IPS-11a (cell line): ENCODE measurements around the gene TANC1.
"Not testable (repeated sequence)": the region's sequence is repeated elsewhere in the genome, so short reads cannot be mapped to it uniquely, and the experiment has no call there.

ENCODE experiments used
- H3K4me3 ChIP-seq: one replicate; pipeline ENCODE4 v1.5.1; 2013; ENCODE audit warnings: low read depth, low read length, control low read depth

The TANC1 gene

DNA sequence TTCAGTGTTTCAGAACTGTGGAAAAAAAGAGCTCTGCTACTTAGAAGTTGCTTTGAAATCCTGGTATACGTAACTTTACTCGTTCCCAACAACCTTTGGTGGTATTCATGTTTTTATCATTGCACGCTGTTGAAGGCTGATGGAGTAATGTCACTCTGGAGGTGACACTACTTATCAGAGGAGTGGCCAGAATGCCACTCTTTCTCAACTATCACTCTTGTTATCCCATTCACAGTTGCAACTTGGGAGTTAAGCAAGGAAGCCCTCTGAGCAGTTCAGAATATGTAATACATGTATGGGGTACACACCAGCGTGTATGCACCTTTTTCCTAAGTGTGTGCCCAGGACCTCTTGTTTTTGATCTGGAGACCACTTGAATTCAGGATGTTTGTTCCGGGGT lies 53.6 kb downstream of the TANC1 start:
- no peak overlapping the region for H3K4me3 ChIP-seq

DNA sequence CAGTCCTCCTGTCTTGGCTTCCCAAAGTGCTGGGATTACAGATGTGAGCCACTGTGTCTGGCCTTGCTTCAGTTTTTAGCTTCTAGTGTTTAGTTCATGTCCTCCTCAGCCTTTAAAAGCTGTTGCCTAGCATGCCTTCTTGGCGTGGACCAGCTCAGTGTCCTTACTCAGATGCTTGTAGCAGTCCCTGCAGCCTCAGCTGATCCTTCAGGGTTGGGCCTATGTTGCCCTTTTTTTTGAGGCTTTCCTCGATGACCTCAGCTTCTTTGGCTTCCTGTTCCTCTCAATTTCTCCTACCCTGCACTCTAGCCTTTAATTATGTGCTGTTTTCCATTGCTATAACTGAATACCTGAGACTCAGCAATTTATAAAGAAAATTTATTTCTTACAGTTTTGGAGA lies 57.7 kb downstream of the TANC1 start:
- no peak overlapping the region for H3K4me3 ChIP-seq

DNA sequence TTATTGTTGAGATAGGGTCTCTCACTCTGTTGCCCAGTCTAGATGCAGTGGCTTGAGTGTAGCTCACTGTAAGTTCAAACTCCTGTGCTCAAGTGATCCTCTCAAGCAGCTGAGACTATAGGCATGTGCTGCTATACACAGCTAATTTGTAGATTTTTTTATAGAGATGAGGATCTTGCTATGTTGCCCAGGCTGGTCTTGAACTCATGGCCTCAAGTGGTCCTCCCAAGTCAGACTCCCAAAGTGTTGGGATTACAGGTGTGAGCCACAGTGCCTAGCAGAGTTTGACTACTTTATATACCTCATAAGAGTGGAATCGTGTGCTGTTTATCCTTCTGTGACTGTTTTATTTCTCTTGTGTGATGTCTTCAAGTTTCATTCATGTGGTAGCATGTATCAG lies 60.3 kb downstream of the TANC1 start:
- H3K4me3 ChIP-seq = no peak overlapping the region

DNA sequence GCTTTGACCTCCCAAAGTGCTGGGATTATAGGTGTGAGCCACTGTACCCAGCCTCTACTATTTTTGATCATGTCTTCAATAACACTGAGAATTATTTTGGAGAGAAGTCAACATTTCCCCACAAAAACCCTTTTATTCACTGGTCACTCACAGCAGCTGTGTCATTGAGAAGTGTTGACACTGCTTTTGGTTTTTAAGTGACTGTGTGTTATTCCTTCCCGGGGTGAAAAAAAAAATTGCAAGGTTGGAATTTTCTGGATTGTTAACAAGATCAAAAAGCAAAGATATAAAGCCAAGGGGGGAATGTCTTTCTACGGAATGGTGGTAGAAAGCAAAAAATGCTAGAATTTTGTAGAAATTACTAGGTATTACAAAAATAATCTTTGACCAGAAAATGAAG lies 61.5 kb downstream of the TANC1 start:
- H3K4me3 ChIP-seq = no peak overlapping the region

DNA sequence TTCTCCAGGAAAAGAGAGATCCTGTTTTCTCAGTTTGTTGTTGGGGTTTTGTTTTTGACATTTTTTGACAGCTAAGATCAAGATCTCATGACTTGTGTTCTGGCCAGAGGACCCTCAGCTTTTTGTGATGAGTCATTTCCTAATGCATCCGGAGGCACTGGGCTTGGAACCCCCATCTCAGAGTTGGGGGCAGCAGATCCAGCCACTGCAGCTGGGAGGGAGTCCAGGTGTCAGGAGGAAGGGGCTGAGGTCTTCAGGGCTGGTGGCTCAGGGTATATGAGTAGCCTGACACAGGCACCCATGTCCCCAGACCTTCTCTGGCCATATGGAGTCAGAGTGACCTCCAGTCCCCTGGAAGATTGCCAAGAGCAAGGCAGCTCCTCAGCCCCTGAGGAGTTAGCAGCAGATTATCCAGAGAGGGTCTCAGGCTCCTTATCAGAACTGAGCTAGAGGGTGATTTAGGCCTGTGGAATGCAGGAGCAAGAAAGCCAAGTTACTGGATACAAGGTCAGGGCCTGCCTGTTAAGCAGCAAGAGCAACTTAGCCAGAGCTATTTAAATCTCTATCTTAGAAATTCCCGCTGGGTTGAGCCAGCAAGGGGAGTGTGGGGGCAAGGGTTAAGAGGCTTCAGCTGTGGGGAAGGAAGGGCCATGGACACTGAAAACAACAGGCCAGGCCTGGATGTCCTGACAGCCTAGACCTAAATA lies 62.4 kb downstream of the TANC1 start:
- no peak overlapping the region for H3K4me3 ChIP-seq

DNA sequence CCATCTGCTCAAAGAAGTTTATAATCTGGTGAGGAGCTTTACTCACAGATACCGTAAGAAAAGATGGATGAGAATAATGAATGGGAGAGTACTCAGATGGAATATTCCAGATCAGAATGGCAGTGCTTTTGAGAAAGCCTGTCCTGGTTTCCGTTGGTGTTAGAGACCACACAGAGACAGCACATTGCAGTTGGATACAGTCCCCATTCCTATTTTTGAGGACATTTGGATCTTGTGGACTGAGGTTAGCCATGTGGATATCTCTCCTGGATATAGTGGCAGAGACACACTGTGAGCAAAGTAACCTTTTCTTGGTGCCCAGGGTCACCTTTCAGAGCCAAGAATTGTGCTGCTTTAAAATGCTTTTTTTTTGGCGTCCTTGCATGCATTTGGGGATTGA lies 63.7 kb downstream of the TANC1 start:
- no peak overlapping the region for H3K4me3 ChIP-seq

DNA sequence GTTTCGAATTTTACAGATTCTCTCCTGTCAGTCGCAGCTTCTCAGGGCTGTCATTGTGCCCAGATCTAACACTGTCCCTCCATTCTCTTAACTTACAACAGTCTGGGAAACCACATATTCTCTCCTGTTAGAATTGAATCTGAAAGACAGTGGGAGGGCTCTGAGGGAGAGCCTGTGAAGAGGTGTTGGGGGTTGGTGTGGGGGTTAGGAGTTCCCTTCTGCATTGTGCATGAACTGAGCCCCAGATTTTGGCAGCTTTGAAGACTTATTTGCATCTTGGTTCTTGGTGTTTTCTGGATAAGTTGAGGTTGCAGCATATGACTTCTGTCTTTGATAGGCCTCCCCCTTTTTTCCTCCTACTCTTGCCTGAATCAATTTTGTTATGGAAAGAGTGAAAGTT lies 64.1 kb downstream of the TANC1 start:
- no peak overlapping the region for H3K4me3 ChIP-seq

DNA sequence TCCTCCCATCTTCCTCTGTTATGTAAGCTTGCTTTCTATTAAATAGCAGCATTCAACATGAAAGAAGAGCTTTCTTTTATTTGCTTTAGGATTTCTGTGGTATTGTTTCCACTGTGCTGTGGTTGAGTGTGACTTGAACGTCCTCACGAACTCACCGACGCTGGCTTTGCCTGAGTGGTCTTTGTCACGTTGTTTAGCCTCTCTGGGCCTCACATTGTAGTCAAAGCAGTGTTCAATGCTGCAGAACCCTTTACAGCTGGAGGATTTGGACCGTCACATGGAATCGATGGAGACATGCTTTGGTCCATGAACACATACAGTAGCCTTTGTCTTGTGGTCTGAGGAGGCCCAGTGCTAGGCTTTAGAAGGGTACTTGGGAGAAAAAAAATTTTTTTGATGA lies 66.3 kb downstream of the TANC1 start:
- no peak overlapping the region for H3K4me3 ChIP-seq

DNA sequence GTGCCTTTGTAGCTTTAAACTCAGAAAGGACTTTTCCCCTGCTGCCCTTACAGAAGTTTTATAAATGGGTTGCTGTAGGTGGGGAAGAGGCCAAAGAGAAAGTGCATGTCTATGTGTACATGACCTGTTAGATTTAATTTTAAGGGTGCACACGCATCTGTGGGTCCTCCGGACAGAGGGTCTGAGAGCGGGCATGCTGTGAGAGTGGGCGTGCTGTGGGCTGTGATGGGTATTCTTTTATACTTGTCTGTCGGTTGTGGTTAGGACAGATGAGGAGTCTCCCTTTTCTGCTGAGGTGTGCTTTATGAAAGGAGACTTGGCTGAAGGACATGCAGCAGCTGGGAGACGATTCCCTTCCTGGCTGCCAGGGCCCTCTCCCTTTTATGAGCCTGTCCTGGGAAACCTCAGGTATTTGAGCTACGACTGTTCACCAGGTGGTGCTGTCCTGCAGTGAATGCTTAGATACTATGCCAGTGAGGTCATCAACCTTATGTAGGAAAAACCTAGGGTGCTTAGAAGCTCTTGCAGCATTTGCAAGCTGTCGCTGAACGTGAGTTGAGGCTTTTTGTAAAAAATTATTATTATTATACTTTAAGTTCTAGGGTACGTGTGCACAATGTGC lies 67.5 kb downstream of the TANC1 start:
- no peak overlapping the region for H3K4me3 ChIP-seq

DNA sequence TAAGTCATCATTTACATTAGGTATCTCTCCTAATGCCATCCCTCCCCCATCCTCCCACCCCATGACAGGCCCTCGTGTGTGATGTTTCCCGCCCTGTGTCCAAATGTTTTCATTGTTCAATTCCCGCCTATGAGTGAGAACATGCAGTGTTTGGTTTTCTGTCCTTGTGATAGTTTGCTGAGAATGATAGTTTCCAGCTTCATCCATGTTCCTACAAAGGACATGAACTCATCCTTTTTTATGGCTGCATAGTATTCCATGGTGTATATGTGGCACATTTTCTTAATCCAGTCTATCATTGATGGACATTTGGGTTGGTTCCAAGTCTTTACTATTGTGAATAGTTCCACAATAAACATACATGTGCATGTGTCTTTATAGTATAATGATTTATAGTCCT lies 68.0 kb downstream of the TANC1 start:
- not testable (repeated sequence) for H3K4me3 ChIP-seq

DNA sequence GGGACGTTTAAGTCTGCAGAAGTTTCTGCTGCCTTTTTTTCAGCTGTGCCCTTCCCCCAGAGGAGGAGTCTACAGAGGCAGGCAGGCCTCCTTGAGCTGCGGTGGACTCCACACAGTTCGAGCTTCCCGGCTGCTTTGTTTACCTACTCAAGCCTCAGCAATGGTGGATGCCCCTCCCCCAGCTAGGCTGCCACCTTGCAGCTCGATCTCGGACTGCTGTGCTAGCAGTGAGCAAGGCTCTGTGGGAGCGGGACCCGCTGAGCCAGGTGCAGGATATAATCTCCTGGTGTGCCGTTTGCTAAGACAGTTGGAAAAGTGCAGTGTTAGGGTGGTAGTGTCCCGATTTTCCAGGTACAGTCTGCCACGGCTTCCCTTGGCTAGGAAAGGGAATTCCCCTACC lies 72.9 kb downstream of the TANC1 start:
- H3K4me3 ChIP-seq = not testable (repeated sequence)

DNA sequence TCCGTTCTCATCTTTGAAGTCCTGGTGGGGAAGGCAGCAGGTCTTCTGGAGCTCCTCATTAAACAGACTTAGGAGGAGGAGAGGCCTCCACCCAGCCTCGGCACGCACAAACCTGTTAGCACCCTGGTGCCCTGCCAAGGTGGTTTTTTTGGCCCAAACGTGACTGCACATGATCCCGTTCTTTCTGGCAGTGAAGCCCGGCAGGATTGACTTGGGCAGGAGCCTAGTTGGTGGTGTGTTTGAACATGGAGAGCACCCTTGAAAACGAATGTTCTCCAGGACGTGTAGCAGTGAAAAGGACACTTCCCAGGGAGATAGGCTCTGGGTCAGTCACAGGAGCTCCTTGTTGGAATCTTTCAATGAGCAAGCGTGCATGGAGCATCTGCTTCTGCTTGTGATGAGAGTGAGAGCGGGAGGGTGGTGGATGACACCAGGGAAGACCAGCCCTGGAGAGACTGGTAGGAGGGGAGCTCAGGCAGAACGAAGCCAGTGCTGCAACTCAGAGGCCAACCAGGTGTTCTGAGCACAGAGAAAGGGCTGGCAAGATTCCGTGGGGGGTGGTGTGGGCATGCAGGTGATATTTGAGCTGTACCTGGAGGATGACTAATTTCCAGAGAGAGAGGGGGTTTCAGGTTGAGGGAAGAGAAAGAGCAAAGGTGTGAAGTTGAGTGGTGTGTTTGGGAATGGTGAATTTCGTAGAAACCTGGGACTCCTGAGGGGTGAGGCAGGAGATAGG lies 73.8 kb downstream of the TANC1 start:
- H3K4me3 ChIP-seq = no peak overlapping the region

DNA sequence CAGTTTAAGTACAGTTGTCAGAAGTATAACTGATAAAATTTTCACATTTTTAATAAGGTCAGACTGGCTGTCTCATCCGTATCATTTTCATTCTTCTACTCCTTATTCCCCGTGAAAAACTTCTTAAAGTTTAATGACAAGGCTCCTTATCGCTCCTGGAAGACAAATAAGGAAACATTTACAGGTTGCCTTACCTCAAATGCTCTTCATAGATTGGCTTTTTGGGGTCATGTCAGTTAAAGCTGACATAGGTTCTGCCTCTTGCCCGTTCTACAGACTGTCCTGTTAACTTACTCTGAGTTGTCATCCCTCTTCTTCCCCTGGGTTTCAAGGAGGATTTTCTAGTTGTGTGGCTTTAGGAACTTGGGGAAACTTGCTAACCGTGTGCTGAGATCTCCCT lies 75.3 kb downstream of the TANC1 start:
- H3K4me3 ChIP-seq = no peak overlapping the region

DNA sequence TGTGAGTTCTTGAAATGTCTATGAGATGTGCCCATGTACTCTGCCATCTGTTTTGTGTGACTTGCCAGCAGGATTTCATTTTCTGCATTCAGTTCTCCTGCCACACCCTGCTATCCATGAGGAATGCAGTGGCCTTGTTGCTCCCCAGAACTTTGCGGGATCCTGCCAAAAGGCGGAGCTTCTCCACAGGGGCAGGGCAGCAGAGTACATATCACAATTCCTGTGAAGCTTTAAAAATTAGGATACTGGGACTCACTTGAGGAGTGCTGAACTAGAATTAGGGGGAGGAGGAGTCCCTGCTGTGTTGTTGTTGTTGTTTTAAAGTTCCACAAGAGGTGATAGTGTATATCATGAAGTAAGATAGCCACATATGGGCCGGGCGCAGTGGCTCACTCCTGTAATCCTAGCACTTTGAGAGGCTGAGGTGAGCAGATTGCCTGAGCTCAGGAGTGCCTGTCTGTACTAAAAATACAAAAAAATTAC lies 76.4 kb downstream of the TANC1 start:
- H3K4me3 ChIP-seq = no peak overlapping the region

DNA sequence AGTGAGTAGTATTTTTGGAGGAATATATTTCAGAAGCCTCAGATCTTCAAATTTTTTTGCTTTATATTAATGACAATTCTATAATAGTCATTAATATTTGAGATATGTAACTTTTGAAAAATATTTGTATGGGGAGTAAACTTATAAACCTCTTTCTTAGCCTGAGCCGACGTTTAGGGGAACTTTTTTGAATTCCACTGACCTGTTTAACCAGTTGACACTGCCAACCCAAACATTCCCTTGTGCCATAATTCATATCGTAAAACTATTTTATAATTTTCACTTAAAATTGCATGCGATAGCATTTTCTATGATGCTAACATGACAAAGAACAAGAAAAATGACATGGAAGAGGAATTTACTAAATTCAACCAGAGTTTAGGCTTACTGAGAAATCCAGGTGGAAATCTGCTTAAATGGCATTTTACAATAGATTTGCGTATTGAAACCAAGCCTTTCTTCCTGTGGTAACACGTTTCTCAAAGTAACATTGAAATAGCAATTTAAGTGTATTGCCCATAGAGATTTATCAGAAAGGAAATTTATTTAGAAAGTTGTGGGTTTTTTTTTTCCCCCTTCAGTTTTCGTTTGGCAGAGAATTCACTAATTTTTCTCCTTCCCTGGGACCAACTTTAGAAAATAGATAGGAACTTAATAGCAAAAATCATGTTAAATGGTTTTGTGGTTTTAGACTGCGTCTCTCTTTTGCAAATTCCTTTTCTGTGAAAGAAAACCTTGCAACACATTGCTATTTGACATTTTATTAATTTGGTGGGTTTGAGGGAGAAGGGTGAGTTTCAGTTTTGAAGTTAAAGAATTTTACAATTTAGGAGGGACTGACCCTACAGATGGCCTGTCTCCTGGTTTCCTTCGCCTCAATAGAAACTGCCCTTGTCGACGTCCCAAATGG lies 77.4 kb downstream of the TANC1 start:
- H3K4me3 ChIP-seq = no peak overlapping the region

DNA sequence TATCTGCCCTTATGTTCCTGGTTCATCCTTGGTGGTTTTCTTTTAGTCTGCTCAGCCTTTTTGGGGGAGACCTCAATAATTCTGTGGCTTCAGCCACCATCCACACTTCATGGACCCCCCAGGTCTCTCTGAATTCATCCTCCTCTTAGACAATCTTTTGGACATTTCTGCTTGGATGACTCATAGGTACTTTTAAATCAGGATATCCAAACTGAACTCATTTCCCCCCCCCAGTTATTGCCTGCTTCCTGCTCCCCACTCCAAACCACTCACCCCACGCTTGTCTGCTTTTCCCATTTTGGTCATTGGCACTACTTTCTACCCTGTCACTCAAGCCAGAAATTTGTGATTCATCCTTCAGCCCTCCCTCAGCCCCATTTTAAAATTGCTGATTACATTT lies 78.5 kb downstream of the TANC1 start:
- H3K4me3 ChIP-seq = no peak overlapping the region

DNA sequence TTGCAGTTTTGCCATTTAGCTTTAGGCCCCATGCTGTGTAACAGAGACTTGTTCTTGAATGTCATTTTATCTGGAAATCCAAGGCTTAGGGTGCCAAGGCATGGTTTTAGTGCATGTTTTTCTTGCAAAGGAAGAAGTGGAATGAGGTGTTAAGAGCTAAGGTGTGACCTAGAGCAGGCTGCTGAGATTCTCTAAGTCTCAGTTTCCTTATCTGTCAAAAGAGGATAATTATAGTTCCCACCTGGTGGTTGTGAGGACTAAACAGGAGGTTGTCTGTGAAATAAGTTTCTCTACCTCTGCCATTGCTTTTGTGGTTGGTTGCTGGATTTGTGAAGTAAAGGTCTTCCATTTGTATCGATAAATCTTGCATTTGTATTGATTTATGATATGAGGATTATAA lies 82.0 kb downstream of the TANC1 start:
- H3K4me3 ChIP-seq = no peak overlapping the region

DNA sequence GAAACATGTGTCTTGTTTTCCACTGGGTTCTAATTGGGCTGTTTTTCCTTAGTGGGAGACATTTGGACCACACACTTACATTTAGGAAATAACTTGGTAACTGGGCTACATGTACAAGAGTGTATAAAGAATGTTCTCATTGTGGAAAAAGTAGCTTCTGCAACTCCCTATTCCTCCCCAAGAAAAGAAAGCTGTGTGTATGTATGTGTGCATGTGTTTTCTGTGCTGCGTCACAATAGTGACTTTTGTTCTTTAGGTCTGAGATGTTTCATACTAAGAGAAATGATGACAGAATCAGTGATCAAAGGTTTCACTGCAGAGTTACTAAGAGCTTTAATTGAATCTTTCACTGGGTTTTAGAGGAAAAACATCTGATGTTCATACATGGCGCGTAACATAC lies 82.7 kb downstream of the TANC1 start:
- no peak overlapping the region for H3K4me3 ChIP-seq

DNA sequence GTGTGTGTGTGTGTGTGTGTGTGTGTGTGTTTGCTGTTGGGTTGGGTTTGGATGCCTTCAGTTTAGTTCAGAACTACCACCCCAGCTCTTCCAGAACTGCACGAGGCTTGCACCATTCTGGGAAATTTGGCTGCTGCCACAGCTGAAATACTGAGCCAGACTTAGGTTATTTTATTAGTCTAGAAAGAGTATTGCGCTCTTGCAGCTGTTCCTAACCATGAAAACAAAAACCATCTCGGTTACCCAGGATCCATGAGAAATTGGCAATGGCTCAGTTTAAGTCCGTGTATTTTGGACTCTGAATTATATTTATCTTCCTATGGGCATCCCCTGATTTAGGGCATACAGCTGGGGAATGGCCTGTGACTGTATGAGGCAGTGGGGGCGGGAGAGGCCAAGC lies 83.2 kb downstream of the TANC1 start:
- H3K4me3 ChIP-seq = no peak overlapping the region

DNA sequence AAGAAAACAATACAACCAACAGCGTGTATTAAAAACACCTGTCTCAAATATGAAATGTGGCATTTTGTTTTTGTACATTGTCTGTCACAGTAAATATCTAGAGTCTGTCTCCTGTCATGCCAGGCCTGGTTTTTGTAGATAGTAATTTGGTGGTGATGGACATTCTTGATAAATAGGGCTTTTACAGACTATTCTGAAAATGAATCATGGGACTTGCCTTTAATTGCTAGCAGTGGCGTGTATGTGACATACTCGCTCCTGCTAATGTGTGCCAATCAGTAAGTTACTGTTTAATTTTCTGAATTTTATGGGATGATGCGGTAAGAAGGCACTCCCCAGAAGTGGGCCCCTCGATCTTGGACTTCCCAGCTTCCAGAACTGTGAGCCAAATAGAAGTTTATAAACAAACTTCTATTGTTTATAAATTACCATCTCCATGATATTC lies 83.7 kb downstream of the TANC1 start:
- H3K4me3 ChIP-seq = no peak overlapping the region
